GM19324 (cell line): Measurements from ENCODE around the gene TCF7L2.

ENCODE experiments used
- ATAC-seq: cut with Tn5 transposase; IDR thresholded peaks from one replicate; pipeline ENCODE4 v1.9.1; 2021; ENCODE audit warnings: mild to moderate bottlenecking, moderate library complexity; ENCODE audit not compliant: unreplicated experiment, low FRiP score

Gene TCF7L2

GRCh38 chr10:113207924-113208323 lies 257.9 kb downstream of the TCF7L2 start:
- no peak for ATAC-seq

- ATAC-seq, result no peak
Measured at GRCh38 chr10:113213035-113213434, 263.0 kb downstream of the TCF7L2 start.

GRCh38 chr10:113214331-113214730 lies 264.3 kb downstream of the TCF7L2 start:
- no peak for ATAC-seq

GRCh38 chr10:113216102-113216501 lies 266.1 kb downstream of the TCF7L2 start:
- ATAC-seq, result no peak
